HG03469 (cell line): Measurements from ENCODE around the gene CALN1.

Experiments used
- ATAC-seq: cut with Tn5 transposase; IDR thresholded peaks from one replicate; pipeline ENCODE4 v1.9.1; 2021; ENCODE audit warnings: mild to moderate bottlenecking, moderate library complexity, moderate number of reproducible peaks; ENCODE audit not compliant: unreplicated experiment

CALN1 gene

DNA sequence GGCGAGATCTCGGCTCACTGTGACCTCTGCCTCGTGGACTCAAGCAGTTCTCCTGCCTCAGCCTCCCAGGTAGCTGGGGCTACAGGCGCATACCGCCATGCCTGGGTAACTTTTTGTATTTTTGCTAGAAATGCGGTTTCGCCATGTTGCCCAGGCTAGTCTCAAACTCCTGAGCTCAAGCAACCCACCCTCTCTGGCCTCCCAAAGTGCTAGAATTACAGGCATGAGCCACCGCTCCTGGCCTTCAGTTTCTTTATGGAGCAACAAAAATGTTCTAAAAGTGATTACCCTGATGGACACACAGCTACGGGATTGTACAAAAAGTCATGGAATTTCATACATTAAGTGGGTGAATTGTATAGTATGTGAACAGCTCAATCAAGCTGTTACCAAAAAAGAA, 216.0 kb downstream of the CALN1 start:
- no peak for ATAC-seq

DNA sequence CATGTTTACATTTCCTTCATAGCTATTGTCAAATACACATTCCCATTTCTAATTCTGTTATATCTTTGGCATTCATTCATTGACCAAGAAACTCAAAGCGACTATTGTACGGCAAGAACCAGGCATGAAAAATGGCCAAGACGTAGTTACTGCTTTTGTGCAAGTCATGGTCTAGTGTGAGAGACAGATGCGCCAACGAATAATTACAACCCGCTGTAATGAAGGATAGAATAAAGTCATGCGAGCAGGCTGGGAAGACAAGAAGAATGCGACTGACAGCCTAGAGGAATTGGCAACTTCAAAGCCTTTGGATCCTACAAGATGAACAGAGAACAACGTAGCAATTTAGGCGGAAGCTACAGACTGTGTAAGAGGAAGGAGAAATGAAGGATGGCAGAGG, 221.2 kb downstream of the CALN1 start:
- no peak for ATAC-seq

DNA sequence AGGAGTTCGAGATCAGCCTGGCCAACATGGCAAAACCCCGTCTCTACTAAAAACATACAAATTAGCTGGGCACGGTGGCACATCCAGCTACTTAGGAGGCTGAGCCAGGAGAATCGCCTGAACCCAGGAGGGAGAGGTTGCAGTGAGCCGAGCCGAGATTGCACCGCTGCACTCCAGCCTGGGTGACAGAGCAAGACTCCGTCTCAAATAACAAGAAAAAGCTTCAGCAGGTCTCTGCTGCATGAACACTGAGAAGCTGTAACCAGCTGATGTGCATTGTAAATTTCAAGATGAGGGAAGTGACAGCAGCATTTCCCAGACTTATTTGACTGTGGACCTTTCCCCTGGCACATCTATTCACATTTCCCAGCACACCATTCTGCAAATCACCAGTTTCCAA, 222.0 kb downstream of the CALN1 start:
- ATAC-seq: no peak

DNA sequence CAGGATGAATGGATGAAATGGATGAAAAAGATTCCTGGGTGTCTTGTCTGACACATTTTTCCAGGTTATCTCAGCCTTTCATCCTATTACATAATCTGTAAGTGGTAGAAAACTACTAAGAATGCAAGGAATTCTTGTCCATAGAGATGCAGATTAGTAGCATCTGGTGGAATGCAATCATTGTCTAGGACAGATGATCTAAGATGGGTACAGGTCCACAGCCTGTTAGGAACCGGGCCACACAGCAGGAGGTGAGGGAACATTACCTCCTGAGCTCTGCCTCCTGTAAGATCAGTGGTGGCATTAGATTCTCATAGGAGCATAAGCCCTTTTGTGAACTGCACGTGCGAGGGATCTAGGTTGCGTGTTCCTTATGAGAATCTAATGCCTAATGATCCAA, 225.0 kb downstream of the CALN1 start:
- no peak for ATAC-seq

DNA sequence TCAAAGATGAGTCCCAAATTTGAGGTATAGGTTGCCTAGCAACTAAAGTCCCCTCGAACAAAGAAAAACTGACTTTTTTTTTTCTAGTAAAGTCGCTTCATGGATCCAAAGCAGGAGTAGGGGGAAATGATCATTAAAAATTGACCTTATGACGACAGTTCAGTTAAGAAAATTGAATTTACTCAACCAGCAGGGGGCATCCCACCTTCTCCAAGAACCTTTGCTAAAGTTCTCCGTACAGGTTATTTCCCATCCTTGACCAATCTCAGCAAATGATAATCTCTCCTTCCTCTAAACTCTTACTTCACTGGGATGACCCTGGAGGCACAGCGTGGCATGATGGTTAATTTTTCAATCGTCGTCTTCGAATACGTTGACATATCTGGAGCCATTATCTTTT, 228.3 kb downstream of the CALN1 start:
- ATAC-seq: no peak

DNA sequence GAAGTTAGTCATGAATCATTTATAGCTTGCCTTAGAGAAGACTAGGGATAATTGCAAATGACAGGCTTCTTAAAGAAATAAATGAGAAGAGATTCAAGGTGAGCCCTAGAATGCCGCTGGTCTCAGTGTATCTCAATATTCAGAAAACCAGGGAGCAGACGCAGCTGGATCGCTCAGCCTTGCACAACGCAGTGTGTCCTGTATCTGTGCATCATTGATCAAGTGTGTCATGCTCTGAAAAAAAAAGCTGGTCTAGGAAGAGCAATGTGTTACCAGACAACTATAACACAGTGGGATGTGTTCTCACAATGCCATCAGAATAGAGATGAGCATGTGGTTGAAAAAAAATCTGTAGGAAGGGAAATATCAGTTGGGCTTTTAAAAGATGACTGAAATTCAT, 230.1 kb downstream of the CALN1 start:
- ATAC-seq: no peak

DNA sequence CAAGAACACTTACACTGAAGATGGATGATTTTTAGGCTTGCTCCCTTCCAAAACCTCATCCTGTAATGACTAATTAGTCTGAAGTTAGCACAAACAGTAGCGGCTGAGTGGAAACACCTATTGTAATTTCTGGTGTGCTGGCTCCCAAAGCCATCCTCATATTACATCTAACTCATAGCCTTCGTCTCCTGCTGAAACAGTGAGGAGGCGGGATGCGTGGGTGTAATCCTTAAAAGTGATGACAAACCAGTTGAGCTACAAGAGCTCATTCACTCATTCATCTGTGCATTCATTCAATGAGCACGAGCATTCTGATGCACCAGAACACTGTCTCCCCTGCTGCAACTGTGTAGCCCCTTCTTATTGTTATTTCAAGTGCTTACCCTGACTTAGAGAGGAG, 235.3 kb downstream of the CALN1 start:
- ATAC-seq: no peak

DNA sequence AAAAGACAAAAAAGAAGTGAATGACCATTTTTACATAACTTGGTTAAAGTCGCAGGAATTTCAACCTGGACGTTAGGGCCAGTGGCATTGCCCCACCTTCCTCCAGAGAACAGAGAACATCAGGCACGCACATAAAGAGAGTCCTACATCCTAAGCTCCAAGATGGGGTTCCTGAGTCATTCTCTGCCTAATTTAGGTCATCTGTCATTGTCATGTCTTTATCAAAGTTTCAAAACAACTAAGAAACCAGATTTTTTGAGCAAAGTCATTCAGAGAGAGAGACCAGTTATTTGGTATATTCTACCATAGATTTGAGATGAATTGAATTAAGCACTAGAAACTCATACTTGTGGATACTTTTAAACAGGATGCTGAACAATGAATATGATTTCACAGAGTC, 241.7 kb downstream of the CALN1 start:
- ATAC-seq: no peak

DNA sequence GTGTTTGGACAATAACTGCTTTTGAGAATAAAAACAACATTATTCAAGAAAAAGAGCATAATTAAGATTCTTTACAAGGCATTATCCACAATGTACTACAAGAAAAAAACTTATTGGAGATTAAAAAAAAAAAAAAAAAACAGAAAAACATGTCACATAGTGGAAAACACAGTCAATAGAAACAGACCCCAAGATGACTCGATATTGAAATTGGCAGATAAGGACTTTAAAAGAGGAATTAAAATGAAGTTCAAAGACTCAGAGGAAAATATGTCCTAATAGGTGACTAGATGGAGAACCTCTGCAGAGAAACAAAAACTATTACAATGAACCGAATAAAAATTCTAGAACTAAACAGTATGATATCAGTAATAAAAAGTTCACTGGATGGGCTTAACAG, 248.9 kb downstream of the CALN1 start:
- ATAC-seq: no peak

DNA sequence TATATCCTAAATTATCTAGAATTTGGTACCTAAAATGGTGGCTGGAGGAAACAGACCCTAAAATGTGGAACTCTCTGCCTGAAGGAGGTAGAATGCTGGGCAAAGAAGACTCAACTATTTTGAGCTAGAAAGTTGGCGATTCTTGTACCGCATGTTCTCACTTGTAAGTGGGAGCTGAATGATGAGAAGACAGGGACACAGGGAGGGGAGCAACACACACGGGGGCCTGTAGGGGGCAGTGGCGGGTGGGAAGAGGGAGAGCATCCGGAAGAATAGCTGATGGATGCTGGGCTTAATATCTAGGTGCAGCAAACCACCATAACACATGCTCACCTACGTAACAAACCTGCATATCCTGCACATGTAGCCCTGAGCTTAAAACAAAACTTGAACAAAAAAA, 250.6 kb downstream of the CALN1 start:
- no peak for ATAC-seq

DNA sequence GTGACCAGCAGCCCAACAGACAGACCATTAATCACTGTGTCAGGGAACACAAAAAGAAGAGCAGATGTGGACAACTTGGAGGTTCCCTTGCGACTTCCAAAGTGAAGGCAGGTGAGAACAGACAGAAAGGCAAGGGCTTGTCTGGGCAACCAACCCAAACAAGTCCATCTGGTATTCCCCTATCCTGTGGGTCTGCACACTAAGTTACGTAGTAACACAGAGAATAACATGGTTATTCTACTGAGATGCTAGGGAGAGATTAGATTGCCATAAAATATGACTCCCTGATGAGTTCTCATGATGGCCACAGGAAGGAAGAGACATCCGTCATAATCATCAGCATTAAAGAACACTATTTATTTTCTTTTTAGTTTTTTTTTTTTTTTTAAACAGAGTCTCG, 252.2 kb downstream of the CALN1 start:
- no peak for ATAC-seq

DNA sequence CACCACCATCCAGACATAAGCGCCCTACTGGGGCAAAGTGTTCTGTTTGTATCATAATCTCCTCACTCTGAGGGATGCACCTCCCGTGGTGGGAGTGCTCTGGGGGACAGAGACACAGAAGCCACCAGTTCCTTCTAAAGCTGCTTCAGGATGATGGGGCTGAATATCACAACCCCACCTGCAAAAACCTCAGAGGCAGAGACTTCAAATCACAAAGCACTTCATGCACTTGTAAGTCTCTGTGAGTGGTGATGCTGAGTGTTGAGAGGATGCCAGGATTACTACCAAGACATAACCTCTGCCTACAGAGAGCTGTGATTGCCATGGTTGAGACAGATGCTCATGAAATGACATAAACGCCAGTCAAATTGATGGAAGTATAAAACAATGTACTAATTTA, 255.5 kb downstream of the CALN1 start:
- ATAC-seq: no peak

DNA sequence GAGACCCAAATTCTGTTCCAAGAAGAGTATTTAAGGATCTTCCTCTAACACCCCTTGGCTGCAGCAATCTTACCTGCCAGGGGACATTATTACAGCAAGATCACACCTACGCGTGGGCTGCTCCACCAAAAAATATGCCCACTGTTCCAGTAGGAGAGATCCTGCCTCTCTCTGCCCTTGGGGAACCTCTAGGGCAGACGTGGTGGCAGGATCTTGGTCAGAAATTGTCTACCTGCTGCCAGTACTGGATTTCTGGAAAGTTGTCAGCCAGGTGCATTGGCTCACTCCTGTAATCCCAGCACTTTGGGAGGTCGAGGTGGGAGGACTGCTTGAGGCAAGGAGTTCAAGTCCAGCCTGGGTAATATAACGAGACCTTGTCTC, 259.0 kb downstream of the CALN1 start:
- no peak for ATAC-seq

DNA sequence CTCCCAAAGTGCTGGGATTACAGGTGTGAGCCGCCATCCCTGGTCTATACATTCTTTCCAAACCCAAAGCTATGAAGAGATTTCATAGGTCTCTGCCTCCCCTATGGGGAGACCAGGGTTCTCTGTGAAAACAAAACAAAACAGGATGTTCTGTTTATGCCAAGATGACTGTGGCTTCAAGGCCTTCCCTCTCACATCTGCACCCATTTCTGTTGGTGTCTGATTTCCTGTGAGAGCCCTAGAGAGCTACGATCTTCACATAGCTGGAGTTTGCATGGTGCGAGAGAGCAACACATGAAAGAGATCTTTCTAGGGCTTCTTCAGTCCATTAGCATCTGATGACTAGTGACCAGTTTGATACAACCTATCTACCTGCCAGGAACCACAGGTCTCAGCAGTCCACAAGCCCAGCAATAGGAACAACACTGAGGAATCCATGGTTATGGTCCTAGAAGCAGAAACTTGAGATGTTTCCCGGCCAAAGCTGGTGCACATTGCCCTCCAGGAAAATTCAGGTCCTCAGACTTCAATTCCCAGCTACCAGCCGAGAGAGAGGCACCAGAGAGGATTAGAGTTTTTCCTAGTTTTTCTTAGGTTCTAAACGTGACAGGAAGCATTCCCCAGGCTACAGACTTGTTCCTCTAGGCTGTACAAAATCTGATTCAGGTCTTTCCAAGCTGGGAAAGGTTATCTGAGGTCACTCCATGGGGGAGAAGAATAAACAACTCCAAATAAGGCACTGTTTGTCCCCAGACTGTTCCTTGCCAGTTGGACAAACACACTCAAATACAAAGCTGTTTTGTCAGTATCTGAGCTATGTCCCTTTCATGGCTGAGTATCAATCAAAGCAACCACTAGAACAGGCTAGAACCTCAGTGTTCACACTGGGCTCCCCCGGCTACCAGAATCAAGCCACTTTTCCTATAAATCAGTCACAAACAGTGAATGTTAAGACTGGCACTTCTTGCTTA, 259.7 kb downstream of the CALN1 start:
- no peak for ATAC-seq

DNA sequence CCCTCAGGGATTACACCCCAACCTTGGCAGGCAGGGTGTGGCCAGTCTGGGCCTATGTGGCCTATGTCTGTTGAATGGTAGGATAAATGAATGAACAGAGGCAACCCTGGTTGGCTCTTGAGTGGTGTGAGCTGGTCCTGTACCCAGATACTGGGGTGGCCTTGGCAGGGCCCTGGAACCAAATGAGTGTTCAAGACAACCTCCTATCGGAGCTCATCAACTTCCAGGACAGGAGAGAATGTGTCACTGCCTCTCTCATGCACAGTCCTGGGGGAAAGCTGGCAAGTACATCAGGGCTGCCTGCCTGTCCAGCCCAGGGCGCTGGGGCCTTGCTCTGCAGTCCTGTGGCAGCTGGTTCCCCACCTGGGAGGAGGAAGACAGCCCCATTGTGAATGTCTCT, 271.6 kb downstream of the CALN1 start:
- no peak for ATAC-seq

DNA sequence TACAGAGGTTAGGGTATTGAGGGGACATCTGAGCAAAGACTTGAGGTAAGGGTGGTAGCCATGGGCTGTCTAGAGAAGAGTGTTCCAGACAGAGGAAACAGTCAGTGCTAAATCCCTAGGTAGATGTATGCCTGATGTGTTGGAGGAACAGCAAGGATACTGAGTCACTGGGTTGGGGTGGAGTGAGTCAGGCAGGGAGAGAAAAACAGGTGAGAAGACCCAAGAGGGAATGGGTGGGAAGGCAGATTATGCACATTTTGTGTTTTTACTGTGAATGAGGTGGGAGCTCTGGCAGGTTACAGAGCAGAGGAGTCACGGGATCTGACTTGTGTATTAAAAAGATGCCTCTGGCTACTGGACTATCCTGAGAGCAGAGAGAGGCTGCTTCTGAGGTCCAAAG, 285.0 kb downstream of the CALN1 start:
- no peak for ATAC-seq

DNA sequence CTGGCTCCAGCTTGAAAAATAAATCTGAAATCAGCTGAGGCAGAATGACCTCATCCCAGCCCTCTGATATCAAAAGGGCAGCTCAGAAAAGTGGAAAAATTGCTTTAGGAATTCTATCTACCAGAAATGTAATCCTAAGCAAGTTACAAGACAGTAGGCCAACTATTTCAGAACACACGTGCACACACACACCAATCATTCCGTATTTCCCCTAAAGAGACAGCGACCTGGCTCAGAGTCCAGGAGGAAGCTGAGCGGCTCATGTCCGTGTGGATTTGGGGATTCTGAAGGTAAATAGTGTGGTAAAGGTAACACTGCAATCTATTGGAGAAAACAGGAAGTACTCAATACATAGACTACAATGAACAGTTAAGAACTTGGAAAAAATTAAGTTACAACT, 288.2 kb downstream of the CALN1 start:
- ATAC-seq: no peak

DNA sequence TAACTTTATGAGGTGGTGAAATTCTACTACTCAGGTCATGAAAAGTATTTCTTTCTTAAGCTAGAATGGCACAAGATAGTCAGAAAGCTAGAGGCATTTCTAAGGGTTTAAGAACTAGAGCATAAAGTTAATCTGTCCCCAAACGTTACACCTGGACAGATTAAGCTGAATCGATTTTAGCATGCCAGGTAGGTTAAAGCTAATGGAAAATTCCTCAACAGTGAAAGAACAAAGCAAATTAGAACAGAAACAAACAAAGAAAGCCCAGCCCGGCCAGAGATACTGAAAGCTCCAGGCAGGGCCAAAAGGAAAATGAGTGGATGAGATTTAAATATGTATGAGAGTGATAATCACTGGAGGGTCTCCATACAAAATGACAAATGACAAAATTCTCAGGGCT, 293.8 kb downstream of the CALN1 start:
- no peak for ATAC-seq

DNA sequence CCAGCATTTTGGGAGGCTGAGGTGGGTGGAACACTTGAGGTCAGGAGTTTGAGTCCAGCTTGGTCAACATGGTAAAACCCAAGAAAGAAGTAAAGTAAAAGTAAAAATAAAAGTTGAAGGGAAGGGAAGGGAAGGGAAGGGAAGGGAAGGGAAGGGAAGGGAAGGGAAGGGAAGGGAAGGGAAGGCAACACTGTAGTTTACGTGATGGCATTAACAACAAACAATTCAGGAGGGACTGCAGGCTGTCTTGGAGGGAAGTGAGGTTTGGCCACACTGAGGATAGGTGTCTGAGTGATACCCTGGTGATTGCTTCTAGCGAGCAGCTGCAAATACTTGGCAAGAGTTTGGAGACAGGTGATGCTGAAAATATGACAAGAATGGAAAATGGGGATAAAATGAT, 298.0 kb downstream of the CALN1 start:
- ATAC-seq: no peak

DNA sequence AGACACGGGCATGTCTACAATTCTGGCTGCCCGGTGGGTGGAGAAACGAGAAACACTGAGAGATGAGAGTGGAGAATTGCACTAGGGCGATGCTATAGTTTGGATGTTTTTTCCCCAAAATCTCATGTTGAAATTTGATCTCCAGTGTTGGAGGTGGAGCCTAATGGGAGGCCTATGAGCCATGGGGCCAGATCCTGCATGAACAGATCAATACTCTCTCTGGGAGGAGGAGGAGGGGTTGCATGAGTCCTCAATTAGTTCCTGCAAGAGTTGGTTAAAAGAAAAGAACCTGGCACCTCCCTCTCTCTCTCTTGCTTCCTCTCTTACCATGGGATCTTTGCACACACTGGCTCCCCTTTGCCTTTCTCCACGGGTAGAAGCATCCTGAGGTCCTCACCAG, 299.1 kb downstream of the CALN1 start:
- no peak for ATAC-seq

DNA sequence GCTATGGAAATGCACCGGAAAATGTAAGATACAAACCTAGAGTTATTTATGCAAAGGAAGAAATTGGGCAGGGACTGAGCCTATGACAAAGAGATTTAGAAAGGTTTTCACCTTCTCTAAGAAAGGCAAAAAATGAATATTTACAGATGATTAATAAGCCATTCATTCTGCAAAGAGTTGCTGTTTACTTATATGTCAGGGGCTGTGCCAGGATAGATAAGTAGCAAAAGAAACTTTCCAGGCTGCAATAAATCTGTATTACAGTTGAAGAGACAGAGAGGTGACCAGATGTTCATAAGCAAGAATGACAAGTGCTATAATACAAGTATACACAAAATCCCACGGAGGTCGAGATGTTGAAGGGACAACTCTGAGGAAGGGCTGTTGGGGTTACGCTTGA, 299.6 kb downstream of the CALN1 start:
- ATAC-seq: no peak

DNA sequence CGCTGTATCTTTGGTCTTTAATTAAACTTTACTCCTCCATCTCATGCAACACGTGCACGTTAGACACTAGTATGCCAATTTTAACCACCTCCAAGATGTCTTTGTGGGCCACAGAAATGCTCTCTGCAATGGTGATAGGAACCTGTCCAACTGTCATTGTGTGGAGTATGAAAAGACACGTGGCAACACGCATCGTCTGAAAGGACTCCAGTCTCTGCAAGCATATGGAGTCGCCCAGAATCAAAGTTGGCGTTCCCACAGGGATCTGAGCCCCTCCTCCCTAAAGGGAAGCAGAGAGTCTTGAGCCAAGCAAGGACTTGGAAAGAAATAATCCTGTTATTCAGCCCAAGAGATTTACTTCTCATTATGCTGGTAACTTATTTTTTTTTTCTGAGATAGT, 301.1 kb downstream of the CALN1 start:
- no peak for ATAC-seq

DNA sequence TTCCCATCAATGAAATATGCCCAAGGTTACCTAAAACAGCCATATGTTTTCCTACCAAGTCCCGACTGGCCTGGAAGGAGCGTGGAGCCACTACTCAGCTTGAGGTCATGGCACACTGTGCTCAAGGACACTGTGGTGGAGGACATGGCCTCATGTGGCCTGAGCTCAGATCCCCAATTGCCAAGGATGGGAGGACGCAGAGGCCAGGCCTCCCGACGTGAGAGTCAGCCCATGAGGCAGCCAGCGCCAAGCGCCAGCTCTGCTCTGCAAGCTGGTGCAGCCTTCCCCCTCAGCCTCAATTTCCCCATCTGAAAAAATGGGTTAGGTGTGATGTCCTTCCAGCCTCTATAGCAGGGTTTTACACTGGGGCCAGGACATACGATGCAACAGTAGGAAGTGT, 302.6 kb downstream of the CALN1 start:
- no peak for ATAC-seq
